ENCODE measurements around the gene YPEL2.

DNA sequence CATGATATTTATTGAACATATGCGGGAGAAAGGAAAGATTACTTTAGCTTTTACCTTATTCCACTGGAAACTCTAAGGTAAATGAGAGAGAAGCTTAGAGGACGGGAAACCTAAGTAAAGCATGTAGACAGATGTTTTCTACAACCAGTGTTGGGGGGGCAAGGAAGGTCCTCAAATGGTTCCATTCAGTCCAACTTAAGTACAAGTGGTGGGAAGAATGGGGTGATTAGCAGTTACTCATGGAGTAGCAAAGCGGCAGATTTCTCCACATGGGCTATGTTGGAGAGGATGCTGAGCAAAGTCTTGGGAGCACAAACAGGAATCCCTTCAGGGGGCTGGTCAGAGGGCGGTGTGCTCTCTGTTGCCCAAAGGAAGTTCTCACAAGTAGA lies 78.6 kb downstream of the YPEL2 start:
- TF ChIP-seq EZH2phosphoT487 (IDR thresholded peaks at IDR 0.05; ENCODE audit: borderline replicate concordance, low read depth, low read length) (no peak), CTCF (conservative IDR thresholded peaks at IDR 0.05; ENCODE audit: low read length) (no peak)

Data from OCI-LY7 (cell line).